ENCODE results near the gene GDF2.

Gene GDF2

DNA sequence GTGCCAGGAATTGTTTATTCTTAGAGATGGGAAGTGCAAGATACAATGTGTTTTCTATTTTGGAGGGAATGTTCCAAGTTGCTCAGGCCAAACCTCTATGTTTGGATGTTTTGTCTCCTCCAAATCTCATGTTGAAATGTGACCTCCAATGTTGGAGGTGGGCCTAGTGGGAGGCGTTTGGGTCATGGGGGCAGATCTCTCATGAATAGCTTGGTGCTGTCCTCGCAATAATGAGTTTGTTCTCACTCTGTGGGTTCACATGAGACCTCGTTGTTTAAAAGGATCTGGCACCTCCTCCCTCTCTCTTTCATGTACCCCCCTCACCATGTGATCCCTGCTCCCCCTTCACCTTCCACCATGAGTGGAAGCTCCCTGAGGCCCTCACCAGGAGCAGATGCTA, 30.6 kb upstream of the GDF2 start:
- DNase-seq (ENCODE audit: low read depth in 2 of 2) = no peak

DNA sequence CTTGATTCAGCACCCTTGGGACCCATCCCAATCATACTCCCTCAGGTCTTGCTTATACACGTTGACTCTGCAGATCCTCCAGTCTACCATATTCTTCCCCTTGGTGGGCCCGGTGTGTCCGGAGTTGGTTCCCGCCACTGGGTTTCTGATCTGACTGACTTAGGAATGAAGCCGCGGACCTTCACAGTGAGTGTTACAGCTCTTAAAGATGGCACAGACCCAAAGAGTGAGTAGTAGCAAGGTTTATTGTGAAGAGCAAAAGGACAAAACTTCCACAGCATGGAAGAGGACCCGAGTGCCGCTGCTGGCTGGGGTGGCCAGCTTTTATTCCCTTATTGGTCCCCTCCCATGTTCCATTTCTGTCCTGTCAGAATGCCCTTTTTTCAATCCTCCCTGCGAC, 28.2 kb upstream of the GDF2 start:
- DNase-seq (ENCODE audit: low read depth in 2 of 2) = no peak

- no peak for DNase-seq (ENCODE audit: low read depth in 2 of 2)
Observed at GRCh38 chr10:47294501-47294900, 27.8 kb upstream of the GDF2 start.

DNA sequence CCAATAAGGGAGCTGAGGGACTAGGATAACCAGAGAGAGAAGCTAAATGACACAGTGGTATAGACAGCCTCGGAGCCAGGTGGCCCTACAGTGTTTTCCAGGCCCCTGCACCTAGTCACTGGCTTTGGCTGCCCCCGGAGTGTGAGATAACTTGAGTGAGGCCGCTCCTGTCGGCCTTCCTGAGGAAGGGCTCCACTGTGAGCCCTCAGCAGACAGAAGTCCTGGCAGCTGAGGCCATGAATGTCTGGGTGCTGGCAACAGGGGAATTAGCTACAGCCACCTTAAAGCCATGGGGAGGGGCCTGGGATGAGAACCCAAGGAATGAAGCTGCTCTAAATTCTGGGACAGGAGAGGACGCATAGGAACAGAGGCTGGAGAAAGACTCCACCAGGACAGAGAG, 26.8 kb upstream of the GDF2 start:
- no peak for DNase-seq (ENCODE audit: low read depth in 2 of 2)

DNA sequence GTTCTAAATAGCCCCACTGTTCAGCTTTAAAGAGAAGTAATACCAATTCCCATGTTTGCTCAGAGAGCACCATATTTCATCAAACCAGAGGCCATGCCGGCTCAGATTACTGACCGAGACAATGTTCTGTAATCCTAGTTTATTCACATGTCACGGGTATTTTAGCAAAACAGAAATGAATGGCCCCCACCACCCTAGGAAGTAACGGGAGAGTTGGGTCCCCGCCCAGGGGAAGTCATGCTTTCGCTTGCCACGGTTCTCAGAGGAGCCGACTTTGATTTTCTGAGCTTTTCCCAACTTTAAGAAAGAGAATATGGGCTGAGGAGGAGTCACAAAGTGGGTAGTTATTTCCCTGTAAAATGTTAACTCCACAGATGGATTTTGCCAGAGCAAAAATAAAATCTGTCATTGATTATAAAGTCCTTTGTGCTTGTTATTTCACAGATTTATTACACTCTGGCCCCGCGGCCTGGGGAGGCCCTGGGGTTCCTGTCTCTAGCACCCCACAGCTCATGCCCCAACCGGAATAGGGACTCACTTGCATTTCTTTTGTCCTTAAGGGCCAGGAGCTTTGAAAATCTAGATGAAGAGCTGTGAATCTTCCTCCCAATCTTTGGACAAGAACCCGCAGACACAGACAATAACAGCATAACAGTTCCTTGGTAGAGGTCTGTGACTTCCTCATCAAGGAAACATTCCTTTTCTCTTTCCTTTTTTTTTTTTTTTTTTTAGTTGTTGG, 25.9 kb upstream of the GDF2 start:
- DNase-seq (ENCODE audit: low read depth in 2 of 2) = no peak

DNA sequence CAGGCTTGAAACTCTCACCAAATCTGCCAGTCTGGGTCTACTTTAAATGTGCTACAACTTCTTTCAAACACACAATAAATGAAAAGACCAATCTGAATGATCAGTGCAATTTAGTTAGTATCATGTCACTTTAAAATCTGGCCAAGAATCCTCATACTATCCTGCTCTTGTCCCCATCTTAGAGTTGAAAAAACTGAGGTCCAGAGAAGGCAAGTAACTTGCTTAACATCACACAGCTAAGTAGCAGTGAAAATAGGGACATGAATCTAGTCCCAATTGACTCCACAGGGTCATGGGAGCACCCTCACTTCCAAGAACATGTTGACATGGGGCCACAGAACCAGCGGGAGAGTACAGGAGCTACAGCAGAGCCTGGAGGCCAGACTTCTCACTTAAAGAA, 25.3 kb upstream of the GDF2 start:
- no peak for DNase-seq (ENCODE audit: low read depth in 2 of 2)

DNA sequence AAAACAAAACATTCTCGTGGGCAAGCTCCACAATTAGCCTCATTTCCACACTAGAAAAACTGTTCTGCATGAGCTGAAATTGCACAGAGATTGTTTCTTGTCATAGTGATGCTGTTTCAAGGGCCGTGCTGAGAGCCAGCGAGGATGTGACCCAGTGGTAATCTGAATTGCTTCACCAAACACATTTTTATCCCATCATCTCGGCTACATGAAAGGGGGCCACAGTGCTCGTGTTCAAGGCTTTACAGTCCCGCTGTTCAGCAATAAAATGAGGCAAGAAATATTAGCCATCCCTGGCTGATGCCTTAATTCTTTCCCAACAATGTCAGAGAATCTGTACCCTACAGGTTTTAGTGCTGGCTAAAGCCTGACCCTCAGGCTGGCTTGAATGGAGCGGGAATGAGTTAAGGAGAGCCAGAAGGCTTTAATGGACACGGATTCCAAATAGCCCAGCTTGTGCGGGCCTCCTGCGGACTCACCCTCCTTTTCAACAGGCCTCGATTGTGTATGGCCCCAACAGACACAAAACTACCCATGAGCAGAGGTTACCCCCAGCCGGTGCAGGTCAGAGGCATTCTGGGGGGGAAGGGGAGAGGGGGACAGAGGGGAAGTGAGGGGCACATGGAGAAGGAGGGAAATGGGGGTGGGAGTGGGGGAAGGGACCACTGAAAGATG, 24.3 kb upstream of the GDF2 start:
- no peak for DNase-seq (ENCODE audit: low read depth in 2 of 2)

- no peak for DNase-seq (ENCODE audit: low read depth in 2 of 2)
Observed at GRCh38 chr10:47298715-47299114, 23.5 kb upstream of the GDF2 start.

DNA sequence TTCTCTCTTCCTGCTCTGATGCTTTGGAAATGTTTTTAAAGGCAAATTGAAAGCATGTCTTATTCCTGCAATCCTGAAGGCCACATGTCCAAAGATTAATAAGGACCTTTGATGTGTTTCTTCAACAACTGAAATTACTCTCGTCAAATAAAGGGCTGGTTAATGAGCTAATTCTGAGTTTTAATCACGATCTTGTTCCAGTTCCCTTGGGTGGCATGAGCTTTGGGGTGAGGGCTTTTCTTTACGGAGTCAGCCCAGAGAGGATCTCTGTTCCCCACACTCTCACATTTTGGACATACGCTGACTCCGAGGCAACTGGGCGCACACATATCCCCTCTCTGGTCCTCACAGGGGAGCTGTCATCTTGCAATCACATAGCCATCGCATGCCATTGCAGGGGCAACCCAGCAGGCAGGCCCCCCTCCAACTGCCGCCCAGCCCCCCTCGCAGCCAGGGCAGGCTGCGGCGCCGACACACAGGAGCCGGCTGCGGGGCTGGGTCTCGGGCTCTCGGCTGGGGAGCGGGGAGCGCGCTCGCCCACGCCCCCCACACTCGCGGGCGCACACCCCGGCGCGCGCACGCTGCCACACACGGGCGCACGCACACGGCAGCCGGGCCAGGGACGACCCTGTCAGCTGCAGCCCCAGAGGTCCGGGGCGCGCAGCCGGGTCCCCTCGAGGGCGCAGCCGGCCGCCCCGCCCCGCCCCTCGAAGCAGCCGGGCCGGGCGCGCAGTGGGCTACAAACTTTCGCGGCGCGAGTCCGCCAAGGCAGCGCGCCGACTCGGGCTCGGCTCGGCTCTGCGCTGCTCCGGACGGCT, 22.4 kb upstream of the GDF2 start, which contains the start of gene GDF10:
Gene GDF10, plus strand, starts transcription at position 587 of the 818 bp plus-strand sequence. CDS start 455 bp downstream, outside the sequence.
- DNase-seq (ENCODE audit: low read depth in 2 of 2) = no peak

DNA sequence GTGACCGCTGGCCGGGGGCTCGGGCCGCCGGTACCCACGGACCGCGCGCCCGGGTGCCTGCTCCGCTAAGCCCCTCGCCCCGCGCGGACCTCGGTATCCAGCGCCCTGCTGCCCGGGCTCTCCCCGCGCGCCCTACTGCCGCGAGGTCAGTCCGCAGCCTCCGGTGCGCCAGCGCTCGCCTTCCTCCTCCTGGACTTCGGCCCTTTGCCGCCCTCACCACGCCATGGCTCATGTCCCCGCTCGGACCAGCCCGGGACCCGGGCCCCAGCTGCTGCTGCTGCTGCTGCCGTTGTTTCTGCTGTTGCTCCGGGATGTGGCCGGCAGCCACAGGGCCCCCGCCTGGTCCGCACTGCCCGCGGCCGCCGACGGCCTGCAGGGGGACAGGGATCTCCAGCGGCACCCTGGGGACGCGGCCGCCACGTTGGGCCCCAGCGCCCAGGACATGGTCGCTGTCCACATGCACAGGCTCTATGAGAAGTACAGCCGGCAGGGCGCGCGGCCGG, 21.8 kb upstream of the GDF2 start:
- DNase-seq (ENCODE audit: low read depth in 2 of 2) = no peak

DNA sequence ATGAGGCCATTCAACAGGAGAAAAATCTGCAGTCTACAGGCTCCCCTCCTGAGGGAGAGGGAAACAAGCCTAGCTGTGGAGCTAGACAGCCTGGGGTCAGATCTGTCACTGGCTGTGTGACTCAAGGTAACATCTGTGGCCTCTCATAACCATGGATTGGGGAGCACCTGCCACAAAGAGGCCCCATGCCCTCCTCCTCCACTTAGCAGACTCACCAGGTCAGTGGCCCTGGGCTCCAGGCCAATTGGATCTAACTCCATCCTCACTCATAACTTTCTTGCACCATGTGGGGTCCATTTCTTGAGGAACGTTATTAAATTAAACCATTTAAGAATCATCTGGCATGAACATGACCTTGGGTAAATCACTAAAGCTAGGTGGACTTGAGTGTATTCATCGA, 20.4 kb upstream of the GDF2 start:
- no peak for DNase-seq (ENCODE audit: low read depth in 2 of 2)

- DNase-seq (ENCODE audit: low read depth in 2 of 2) = no peak
Observed at GRCh38 chr10:47303105-47303504, 19.1 kb upstream of the GDF2 start.

DNA sequence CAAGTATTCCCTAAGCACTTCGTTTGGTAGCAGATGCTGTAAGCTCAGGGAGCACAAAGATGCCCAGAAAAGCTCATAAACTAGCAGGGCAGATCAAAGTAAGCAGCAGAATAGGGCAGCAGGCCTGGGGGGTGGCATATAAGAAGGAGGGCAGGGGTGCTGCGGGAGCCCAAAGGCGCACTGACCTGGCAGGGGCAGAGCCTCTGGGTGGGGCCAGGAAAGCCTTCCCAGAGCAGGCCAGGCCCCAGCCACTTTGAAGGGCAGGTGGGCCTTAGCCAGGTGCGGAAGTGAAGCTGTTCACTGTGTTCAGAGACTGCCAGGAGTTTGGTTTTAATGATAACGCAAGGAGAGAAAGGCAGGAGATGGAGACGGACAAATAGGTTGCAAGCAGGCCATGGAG, 18.4 kb upstream of the GDF2 start:
- no peak for DNase-seq (ENCODE audit: low read depth in 2 of 2)

- DNase-seq (ENCODE audit: low read depth in 2 of 2) = no peak
Observed at GRCh38 chr10:47305566-47305965, 16.7 kb upstream of the GDF2 start.

DNA sequence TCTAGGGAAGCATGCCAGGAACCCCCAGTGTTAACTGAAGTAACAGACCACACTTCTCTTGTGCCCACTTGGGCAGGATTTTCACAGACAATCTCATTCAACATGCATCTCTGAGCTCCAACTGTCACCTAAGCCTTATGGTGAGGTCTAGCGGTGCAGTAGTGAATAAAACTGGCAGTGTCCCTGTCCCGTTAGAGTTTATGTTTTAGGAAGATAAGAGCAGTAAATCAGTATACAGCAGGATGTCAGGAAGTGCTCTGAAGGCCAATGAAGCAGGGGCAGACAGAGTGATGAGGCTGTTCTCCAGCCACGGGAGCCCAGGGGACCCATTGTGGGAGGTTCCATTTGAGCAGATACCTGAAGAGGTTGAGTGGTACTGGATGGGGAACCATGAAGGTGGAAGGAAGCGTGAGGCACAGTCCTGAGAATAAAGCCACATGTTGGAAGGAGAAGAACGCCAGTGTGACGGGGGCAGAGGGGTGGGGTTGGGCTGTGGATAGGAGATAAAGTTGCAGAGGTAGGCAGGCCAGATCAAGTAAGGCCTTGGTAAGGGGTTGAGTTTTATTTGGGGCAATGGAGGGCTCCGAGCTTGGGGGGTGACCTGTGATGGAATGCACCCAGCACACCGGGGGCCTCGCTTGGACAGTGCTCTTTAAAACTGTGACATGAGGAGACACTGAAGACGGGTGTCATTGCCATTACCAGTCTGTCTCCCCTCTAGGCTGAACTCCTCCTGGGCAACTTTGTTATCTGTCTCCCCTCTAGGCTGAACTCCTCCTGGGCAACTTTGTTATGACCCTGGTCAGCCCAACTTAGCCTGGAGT, 15.7 kb upstream of the GDF2 start:
- DNase-seq (ENCODE audit: low read depth in 2 of 2) = no peak

- DNase-seq (ENCODE audit: low read depth in 2 of 2) = no peak
Observed at GRCh38 chr10:47307381-47307780, 14.9 kb upstream of the GDF2 start.

GRCh38 chr10:47308775-47309174, 13.5 kb upstream of the GDF2 start:
- DNase-seq (ENCODE audit: low read depth in 2 of 2) = no peak

DNA sequence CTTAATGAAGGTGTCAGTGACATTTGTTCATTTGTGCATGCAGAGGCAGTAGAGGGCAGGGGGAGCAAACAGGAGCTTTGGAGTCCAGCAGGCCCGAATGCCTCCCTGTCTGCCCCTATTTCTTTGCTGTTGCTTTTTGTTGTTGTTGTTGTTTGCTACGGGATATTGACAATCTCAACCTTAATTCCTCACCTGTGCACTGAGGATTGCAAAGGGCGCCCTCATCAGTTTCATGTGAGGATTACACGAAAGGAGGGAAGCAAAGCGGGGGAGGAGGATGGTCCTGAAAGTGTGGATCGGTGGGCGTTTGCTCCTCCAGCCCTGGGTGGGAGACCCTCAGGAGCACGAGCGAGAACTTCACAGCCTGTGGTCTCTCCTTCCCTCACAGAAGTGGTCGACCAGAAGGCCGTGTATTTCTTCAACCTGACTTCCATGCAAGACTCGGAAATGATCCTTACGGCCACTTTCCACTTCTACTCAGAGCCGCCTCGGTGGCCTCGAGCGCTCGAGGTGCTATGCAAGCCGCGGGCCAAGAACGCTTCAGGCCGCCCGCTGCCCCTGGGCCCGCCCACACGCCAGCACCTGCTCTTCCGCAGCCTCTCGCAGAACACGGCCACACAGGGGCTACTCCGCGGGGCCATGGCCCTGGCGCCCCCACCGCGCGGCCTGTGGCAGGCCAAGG, 12.7 kb upstream of the GDF2 start:
- no peak for DNase-seq (ENCODE audit: low read depth in 2 of 2)

DNA sequence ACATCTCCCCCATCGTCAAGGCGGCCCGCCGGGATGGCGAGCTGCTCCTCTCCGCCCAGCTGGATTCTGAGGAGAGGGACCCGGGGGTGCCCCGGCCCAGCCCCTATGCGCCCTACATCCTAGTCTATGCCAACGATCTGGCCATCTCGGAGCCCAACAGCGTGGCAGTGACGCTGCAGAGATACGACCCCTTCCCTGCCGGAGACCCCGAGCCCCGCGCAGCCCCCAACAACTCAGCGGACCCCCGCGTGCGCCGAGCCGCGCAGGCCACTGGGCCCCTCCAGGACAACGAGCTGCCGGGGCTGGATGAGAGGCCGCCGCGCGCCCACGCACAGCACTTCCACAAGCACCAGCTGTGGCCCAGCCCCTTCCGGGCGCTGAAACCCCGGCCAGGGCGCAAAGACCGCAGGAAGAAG, 12.2 kb upstream of the GDF2 start:
- DNase-seq (ENCODE audit: low read depth in 2 of 2) = no peak

DNA sequence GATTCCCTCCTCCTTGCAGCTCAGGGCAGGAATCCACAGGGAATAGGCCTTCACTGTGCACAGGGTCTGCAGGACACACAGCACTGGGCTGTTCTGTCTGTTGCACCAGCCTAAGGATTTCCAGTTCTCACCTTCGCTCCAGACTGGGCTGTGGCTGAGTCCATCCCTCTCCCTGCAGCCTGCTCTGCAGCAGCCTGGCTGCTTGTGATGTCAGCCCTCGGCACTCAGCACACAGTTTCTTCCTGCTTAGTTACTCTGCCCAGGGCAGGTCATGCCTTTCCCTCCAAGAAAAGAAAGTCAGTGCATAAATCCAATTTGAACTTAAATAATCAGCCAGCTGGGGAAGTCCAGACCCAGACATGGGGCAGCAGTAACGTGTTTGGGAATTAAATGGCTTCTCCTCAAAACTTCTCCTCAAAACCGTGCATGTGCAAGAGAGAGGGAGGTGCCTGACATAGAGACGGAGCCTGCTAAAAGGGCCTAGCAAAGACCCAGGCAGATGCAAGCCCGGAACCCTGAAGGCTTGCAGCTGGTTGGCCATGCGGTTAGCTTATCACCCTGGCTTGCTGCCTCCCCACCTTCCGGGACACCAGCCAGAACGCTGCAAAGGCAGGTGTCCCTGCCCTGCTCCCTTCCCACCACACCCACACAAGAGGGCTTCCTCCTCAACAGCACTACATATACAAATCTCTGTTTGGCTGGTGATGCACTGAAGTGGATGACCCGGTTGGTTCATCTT, 10.9 kb upstream of the GDF2 start:
- DNase-seq (ENCODE audit: low read depth in 2 of 2) = no peak

All from stimulated activated CD4-positive, alpha-beta T cell treated with anti-CD3 and anti-CD28 coated beads, Interleukin-15, amount 100 ng/mL, for 48 hours (primary cell).